ENCODE data around the gene IPO4. TPM values are rescaled to one million over a fixed set of nuclear protein-coding genes. Genes with fewer than 3 reads are reported as not detected.

Gene IPO4
- total RNA-seq, 4 donors from 2014 or later, result 28.1 to 49.0 (median 31.3) TPM

GRCh38 chr14:24150061-24150460, 38.6 kb downstream of the IPO4 start:
- Histone ChIP-seq H3K4me1 (peaks cover 17 to 18% of the 10 kb centered on the region in 2 donors), H3K36me3 (peaks cover 28 to 32% of the 10 kb centered on the region in 2 donors), H3K9me3 (no peaks in the 10 kb centered on the region), H3K4me3 (replicated peaks in 1 of 3) (no peak overlapping the region), H3K27me3 (no peaks in the 10 kb centered on the region), H3K27ac (no peak overlapping the region)
- intact Hi-C loops (cut with DNase I), result no loop called here
- TF ChIP-seq POLR2A (IDR thresholded peaks at IDR 0.05) (no peak), CTCF (IDR thresholded peaks at IDR 0.05) (no peak)
- WGBS, 2 donors, result 86 to 98% methylated on average over 4 to 9 of the region's 9 CpGs
- DNase-seq, result no peak

GRCh38 chr14:24149302-24149969, 39.2 kb downstream of the IPO4 start:
- Histone ChIP-seq H3K9me3 (no peaks in the 10 kb centered on the region), H3K27ac (no peak overlapping the region), H3K27me3 (no peaks in the 10 kb centered on the region), H3K4me3 (replicated peaks in 1 of 3) (no peak overlapping the region), H3K36me3 (peaks cover 26% of the 10 kb centered on the region in 2 donors), H3K4me1 (peaks cover 17 to 18% of the 10 kb centered on the region in 2 donors)
- DNase-seq, result no peak
- 96 to 98% methylated on average over 3 of the region's 3 CpGs for WGBS, 2 donors
- intact Hi-C loops (cut with DNase I), result no loop called here
- TF ChIP-seq POLR2A (IDR thresholded peaks at IDR 0.05) (no peak), CTCF (IDR thresholded peaks at IDR 0.05) (no peak)

- Histone ChIP-seq H3K4me3 (replicated peaks in 1 of 3) (peak overlapping the region; percentile 38 to 83 (median 83)), H3K4me1 (peaks cover 17 to 18% of the 10 kb centered on the region in 2 donors), H3K27me3 (no peaks in the 10 kb centered on the region), H3K36me3 (peaks cover 26% of the 10 kb centered on the region in 2 donors), H3K9me3 (no peaks in the 10 kb centered on the region), H3K27ac (peak overlapping the region in 2 of 3 donors; percentile 16 to 75)
- intact Hi-C loops (cut with DNase I), result no loop called here
- 1 to 15% methylated on average over 15 of the region's 29 CpGs for WGBS, 2 donors
- DNase-seq, result no peak
- TF ChIP-seq POLR2A (IDR thresholded peaks at IDR 0.05) (no peak), CTCF (IDR thresholded peaks at IDR 0.05) (no peak)
Observed at GRCh38 chr14:24147761-24148428, 40.7 kb downstream of the IPO4 start.

- DNase-seq, result peak; percentile 99
- Histone ChIP-seq H3K4me3 (replicated peaks in 1 of 3) (peak within 1 kb of the TSS; percentile 58 to 83 (median 83)), H3K27me3 (no peaks in the 10 kb centered on the region), H3K9me3 (no peaks in the 10 kb centered on the region), H3K36me3 (peaks cover 22 to 23% of the 10 kb centered on the region in 2 donors), H3K4me1 (peaks cover 19% of the 10 kb centered on the region in 2 donors), H3K27ac (peak within 1 kb of the TSS; percentile 37 to 75 (median 70))
- 0 to 1% methylated on average over 19 to 32 of the region's 57 CpGs for WGBS, 2 donors
- TF ChIP-seq POLR2A (IDR thresholded peaks at IDR 0.05), result peak in 1 of 2 donors; percentile 59
- TF ChIP-seq CTCF (IDR thresholded peaks at IDR 0.05), result no peak
- intact Hi-C loops (cut with DNase I), result no loop called here
Observed at GRCh38 chr14:24146978-24147760, 41.4 kb downstream of the IPO4 start, which contains the start of gene RNF31. TSS of gene RNF31 (plus strand) at chr14:24147498. CDS start at chr14:24147699, 201 bp downstream.
